ENCODE results near the gene TCP11. TPM values are rescaled to one million over a fixed set of nuclear protein-coding genes. Genes with fewer than 3 reads are reported as not detected.

Gene TCP11
- total RNA-seq, 1 experiment from 2014 or later: not detected

DNA sequence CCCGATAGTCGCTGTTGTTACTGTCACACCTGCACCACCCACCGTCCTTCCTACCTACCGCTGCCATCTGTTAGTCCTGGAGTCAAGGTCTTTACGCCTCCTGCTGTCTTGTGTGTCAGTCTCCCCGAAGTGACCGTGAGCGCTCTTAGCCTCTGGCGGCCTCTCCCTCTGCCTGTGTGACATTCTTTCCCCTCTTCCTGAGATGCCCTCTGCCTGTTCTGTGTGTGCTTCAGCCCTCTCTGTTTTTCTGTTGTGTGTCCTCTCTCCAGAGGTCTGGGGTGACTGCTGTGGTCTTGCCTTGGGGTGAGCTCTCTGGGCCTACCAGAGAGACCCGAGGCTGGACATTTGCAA is 54.9 kb downstream of the TCP11 start:
- CTCF ChIA-PET: no interaction called here
- Histone ChIP-seq H3K4me1 (ENCODE audit: control insufficient read depth, insufficient read depth, low read length) (no peaks in the 10 kb centered on the region), H3K27ac (ENCODE audit: low read length) (no peak overlapping the region), H3K9me3 (ENCODE audit: control insufficient read depth, insufficient read depth, low read depth, low read length) (no peaks in the 10 kb centered on the region), H3K36me3 (ENCODE audit: control insufficient read depth, insufficient read depth, low read length) (no peaks in the 10 kb centered on the region), H3K4me3 (ENCODE audit: low read depth in 2 of 2, low read length in 2 of 2) (no peak overlapping the region), H3K27me3 (ENCODE audit: control insufficient read depth, insufficient read depth, low read length) (no peaks in the 10 kb centered on the region)
- POLR2A ChIA-PET: no interaction called here
- DNase-seq (ENCODE audit: low read depth, low spot score): no peak
- no TSS peak for BruUV-seq (replicated peaks)
- no peak for ATAC-seq
- TF ChIP-seq, protein P1, sequence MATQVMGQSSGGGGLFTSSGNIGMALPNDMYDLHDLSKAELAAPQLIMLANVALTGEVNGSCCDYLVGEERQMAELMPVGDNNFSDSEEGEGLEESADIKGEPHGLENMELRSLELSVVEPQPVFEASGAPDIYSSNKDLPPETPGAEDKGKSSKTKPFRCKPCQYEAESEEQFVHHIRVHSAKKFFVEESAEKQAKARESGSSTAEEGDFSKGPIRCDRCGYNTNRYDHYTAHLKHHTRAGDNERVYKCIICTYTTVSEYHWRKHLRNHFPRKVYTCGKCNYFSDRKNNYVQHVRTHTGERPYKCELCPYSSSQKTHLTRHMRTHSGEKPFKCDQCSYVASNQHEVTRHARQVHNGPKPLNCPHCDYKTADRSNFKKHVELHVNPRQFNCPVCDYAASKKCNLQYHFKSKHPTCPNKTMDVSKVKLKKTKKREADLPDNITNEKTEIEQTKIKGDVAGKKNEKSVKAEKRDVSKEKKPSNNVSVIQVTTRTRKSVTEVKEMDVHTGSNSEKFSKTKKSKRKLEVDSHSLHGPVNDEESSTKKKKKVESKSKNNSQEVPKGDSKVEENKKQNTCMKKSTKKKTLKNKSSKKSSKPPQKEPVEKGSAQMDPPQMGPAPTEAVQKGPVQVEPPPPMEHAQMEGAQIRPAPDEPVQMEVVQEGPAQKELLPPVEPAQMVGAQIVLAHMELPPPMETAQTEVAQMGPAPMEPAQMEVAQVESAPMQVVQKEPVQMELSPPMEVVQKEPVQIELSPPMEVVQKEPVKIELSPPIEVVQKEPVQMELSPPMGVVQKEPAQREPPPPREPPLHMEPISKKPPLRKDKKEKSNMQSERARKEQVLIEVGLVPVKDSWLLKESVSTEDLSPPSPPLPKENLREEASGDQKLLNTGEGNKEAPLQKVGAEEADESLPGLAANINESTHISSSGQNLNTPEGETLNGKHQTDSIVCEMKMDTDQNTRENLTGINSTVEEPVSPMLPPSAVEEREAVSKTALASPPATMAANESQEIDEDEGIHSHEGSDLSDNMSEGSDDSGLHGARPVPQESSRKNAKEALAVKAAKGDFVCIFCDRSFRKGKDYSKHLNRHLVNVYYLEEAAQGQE (IDR thresholded peaks at IDR 0.05; ENCODE audit: insufficient read depth in 1 of 2, low read depth in 2 of 2, low read length in 1 of 2): no peak
- TF ChIP-seq POLR2AphosphoS5 (IDR thresholded peaks at IDR 0.05; ENCODE audit: low read depth, low read length) (no peak), SIN3A (IDR thresholded peaks at IDR 0.05; ENCODE audit: borderline replicate concordance, insufficient read depth, low read depth, low read length) (no peak)
- TF ChIP-seq, protein P2, sequence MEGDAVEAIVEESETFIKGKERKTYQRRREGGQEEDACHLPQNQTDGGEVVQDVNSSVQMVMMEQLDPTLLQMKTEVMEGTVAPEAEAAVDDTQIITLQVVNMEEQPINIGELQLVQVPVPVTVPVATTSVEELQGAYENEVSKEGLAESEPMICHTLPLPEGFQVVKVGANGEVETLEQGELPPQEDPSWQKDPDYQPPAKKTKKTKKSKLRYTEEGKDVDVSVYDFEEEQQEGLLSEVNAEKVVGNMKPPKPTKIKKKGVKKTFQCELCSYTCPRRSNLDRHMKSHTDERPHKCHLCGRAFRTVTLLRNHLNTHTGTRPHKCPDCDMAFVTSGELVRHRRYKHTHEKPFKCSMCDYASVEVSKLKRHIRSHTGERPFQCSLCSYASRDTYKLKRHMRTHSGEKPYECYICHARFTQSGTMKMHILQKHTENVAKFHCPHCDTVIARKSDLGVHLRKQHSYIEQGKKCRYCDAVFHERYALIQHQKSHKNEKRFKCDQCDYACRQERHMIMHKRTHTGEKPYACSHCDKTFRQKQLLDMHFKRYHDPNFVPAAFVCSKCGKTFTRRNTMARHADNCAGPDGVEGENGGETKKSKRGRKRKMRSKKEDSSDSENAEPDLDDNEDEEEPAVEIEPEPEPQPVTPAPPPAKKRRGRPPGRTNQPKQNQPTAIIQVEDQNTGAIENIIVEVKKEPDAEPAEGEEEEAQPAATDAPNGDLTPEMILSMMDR (IDR thresholded peaks at IDR 0.05): no peak
- intact Hi-C loops (cut with micrococcal nuclease; ENCODE audit: unreplicated experiment): no loop called here
- in situ Hi-C loops (cut with HindIII; ENCODE audit: low pct_unique_long_range_greater_than_20kb, low sequenced_read_pairs): no loop called here

DNA sequence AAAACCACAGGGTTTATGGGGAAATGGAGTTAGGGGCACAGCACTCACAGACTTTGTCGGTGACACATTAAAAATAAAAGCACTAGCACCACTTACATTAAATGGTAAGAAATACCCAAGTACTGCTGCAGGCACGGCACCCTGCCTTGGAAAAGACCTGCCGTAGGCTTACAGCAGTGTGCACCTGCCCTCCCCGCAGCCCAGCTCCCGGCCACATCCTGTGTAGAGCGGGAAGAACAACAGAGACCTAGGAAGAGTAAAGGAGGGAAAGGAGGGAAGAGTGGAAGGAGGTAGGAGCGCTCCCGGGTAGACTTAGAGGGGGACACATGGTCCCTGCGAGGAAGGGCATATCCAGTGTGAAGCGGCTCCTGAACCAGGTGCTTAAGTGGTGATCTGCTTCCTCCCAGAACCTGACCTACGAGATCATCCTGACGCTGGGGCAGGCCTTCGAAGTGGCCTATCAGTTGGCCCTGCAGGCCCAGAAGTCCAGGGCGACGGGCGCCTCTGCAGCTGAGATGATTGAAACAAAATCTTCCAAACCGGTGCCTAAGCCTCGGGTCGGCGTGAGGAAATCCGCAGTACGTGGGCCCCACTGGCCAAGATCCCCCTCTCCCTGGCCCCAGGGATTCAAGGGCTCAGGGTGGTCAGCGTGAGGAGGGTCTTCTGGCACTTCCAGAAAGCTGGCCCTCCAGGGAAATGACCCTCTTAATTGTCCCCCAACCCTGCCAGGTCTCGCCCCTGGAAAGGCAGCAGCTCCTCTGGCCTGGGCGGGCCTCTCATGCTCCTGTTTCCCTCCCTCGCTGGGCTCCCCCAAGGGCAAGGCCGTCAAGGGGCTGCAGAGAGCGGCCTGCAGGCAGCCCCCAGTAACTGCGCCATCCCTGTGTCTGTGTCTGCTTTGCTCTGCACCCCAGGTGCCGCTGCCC is 55.5 kb downstream of the TCP11 start:
- DNase-seq (ENCODE audit: low read depth, low spot score) (no peak), ATAC-seq (no peak)
- H3K27me3 ChIP-seq (ENCODE audit: control insufficient read depth, insufficient read depth, low read length): no peaks in the 10 kb centered on the region
- intact Hi-C loops (cut with micrococcal nuclease; ENCODE audit: unreplicated experiment) (no loop called here), in situ Hi-C loops (cut with HindIII; ENCODE audit: low pct_unique_long_range_greater_than_20kb, low sequenced_read_pairs) (no loop called here)
- no TSS peak for BruUV-seq (replicated peaks)
- CTCF ChIA-PET: no interaction called here
- H3K4me1 ChIP-seq (ENCODE audit: control insufficient read depth, insufficient read depth, low read length): no peaks in the 10 kb centered on the region
- no peaks in the 10 kb centered on the region for H3K9me3 ChIP-seq (ENCODE audit: control insufficient read depth, insufficient read depth, low read depth, low read length)
- H3K36me3 ChIP-seq (ENCODE audit: control insufficient read depth, insufficient read depth, low read length): no peaks in the 10 kb centered on the region
- H3K27ac ChIP-seq (ENCODE audit: low read length): no peak overlapping the region
- H3K4me3 ChIP-seq (ENCODE audit: low read depth in 2 of 2, low read length in 2 of 2): no peak overlapping the region
- POLR2A ChIA-PET: no interaction called here
- TF ChIP-seq TCF7L2 (IDR thresholded peaks at IDR 0.05; ENCODE audit: low read depth, low read length): no peak
- TF ChIP-seq, protein P1 (IDR thresholded peaks at IDR 0.05; ENCODE audit: insufficient read depth in 1 of 2, low read depth in 2 of 2, low read length in 1 of 2): no peak
